DLD1 (cell line): ENCODE measurements around the gene RNF152.

Experiments
- in situ Hi-C: cut with HindIII; loops from 2 replicates; pipeline ENCODE4 v1.10.0; 2017; ENCODE audit warnings: low sequenced_read_pairs

Gene RNF152

DNA sequence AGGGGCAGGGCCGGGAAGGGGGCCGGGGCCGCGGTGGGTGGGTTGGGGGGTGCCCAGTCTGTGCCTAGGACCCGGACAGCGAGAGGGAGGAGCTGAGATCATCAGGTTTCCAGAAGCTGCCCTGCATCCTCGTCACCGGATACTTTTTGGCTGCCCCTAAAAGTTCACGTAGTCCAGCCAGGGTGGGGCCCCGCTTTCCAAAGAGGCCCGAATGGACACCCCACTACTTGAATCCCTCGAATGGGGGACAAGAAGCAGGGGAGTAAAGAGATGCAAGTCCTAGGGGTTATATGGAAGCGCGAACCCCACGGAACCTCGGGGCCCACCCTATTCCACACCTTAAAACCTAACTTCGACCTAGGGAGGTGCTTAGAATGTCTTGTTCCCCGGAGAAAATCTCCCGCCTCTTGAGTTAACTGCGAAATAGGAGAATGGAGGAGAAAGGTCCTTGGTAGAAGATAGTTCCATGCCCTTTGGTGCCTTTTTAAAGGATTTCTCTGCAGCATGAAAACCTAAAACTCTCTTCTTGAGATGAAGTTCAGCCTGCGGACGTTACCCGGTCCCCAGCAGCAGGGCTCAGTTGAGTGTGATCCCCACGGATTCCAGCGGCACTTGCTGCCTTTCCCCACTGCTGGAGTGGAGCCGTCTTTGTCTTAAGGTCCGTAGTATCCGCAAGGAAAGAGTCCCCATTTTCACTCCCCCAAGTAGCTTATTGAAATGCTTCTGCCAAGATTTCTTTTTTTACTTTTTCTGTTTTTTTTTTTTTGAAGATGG, 2.1 kb upstream of the RNF152 start:
- in situ Hi-C loops = no loop called here

- in situ Hi-C loops = no loop called here
These were observed 1.4 kb upstream of the RNF152 start for GRCh38 chr18:61893971-61894750.

- in situ Hi-C loops = no loop called here
These were observed 633 bp upstream of the RNF152 start for GRCh38 chr18:61893309-61893970.

GRCh38 chr18:61891894-61892293, 913 bp downstream of the RNF152 start:
- in situ Hi-C loops = no loop called here

- in situ Hi-C loops = no loop called here
These were observed 1.5 kb downstream of the RNF152 start for GRCh38 chr18:61891271-61891670.

DNA sequence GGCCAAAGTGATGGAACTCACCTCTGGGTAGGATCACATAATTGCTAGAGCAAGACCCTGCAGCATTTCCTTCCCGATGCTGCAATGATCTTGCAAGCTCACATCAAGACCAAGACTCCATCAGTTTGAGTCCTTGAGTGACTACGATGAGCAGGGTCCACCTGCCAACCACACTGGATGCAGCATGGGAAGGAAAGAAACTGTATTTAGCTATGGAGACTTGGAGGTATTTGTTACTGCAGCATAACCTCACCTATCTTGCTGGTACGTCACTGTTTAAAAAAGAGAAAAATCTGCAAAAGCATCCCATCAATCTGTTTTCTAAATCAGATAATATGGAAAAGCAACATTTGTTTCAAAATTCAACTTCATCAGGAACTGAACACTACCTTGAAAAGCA, 2.5 kb downstream of the RNF152 start:
- in situ Hi-C loops = no loop called here

DNA sequence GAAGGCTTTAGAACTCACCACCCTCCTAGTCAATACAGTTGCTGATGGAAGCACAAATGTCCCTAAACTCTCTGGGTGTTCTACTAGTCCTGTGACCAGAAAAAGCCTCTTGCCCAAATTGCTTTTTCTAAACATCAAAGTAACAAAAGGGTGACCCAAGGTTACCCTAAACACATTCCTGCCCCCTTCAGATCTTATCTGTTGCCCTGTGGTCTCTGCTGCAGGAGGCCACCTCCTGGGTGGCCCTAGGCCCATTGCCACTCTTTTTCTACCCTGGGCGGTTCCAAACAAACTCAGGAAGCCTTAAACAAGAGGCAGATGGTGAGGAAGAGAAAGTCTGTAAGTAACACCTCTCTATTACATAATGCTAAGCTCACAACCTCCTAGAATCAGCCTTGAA, 3.3 kb downstream of the RNF152 start:
- in situ Hi-C loops = no loop called here

- in situ Hi-C loops = no loop called here
These were observed 4.2 kb downstream of the RNF152 start for GRCh38 chr18:61888622-61889021.

DNA sequence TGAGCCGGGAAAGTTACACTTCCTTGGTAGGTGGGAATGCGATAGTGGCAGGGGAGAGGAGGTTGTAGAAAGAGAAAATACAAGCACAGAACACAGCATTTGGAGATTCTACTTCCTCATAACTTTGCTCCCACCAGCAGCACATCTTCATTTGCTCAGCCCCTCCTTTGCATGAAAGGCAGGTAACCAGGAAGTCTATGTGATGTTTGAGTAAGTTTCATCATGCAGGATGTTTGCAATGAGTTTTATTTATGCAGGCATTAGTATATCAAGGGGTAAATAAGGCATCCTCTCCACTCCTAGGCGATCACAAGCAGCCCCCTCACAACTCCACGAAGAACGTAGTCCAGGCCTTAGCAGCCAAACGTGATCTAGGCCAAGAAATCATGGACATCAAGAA, 5.0 kb downstream of the RNF152 start:
- in situ Hi-C loops = no loop called here

GRCh38 chr18:61883547-61883946, 9.3 kb downstream of the RNF152 start:
- in situ Hi-C loops = no loop called here

DNA sequence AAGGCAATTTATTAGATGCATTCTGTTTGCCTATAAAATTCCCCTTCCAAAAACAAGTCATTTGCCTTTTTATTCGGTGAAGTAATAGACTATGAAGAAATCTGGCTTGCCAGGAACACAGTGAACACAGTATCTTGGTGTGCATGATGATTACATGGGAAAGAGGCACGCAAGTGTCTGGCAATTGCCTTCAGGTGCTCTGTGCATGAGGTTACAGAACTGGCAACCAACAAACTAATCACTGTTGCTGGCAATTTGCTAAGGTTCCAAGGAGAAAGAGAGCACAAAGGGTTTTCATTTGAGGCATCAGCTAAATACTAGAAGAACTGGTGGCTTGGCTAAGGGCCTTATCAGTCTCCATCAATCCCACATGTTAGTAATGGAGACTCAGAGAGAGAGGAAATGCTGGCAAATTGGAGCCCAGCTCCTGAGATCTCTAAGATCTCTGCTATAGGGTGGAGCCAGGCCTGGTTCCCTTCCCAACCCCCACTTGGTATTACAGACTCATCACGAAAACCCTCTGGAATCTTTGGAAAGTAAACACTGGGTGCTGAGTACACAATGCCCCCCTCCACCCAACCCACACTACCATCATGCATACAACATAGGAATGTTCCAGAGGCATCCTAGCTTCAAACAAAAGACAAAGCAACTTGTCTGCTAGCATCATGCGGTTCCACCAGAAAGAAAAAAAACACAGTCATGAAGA, 10.4 kb downstream of the RNF152 start:
- in situ Hi-C loops = no loop called here

GRCh38 chr18:61876899-61877298, 15.9 kb downstream of the RNF152 start:
- in situ Hi-C loops = no loop called here

- in situ Hi-C loops = no loop called here
These were observed 22.7 kb downstream of the RNF152 start for GRCh38 chr18:61870151-61870550.

DNA sequence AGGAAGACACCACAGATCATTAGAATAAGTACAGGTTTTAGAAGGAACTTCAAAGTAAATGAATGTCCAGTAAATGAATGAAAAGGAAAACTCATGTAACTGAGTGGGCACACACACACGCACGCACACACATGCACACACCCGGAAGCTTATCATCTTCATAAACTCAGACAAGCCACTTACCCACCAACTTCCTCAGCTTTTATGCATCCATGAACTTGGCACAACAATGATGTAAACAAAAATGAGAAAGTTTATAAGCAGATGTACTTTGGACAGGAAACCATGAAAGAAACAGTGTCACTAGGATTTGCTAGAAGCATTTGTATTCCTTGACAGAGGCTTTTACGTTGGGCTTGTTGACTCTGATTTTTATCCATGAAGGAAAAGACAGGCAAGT, 23.2 kb downstream of the RNF152 start:
- in situ Hi-C loops = no loop called here

DNA sequence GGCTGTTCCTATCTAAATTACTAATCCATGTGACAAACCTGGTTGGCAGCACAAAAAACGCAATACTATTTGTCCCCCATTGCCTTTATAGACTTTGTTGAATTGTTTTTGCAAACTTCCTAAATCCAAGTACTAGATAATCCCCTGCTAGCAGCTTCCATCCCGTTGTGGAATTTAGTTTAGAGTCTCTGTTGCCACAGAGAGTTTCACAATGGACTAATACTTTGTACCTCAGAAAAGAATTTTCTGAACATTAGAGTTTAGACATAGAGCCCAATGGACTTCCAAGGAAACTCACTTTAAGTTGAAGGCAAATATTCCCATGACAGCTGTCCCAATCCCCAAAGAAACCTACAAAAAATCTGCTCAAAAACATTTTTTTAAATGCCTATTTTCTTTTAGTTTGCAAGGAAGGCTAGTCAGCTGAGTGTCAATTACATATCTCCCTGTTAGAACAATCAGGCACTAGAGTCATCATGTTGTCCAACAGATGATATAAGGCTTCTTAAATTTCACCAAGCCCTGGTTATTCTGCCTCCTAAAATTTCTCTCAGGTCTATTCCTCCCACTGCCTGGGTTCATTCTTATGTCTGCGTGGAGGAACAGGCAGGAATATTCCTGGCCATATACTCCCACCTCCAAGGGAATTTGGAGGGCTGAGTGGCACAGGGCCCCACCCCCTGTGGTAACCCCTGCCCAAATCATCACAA, 27.2 kb downstream of the RNF152 start:
- in situ Hi-C loops = no loop called here

DNA sequence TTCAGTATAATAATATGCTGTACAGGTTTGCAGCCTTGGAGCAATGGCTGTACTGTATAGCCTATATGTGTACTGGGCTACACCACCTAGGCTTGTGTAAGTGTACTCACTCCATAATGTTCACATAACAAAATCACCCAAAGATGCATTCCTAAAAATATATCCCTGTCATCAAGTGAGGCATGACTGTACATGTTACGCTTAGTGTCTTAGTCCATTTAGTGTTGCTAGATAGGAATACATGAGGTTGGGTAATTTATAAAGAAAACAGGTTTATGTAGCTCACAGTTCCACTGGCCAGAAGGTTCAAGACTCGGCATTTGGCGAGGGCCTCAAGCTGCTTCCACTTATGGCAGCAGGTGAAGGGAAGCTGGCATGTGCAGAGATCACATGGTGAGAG, 31.4 kb downstream of the RNF152 start:
- in situ Hi-C loops = no loop called here

DNA sequence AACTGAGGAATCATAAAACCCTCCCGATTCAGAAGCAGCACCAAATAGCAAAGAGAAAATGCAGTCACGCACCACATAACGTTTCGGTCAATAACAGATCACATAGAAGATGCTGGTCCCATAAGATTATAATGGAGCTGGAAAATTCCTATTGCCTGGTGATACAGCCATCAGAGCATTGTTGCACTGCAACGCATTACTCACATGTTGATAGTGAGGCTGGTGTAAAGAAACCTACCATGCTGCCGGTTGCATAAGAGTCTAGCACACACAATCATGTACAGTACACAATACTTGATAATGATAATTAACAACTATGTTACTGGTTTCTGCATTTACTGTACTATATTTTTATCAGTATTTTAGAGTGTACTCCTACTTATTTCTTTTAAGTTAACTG, 32.5 kb downstream of the RNF152 start:
- in situ Hi-C loops = no loop called here

- in situ Hi-C loops = no loop called here
These were observed 33.7 kb downstream of the RNF152 start for GRCh38 chr18:61859113-61859512.

DNA sequence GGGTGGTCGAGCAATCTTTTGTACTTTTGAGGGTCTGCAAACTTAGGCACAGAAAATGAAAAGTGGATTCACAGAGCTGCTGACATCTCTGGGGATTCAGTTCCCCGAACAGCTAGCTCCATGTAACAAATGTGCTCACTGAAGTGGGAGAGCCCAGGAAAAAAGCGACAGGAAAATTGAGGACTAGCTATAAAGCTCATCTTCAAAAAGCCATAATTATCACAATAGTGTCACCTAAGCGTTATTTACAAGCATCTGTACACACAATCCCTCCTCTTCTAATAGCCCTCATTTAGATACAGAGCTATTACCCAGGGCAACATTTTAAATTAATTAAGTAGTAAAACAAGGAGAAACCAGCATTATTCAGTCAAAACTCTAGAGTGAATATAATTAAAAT, 36.1 kb downstream of the RNF152 start:
- in situ Hi-C loops = no loop called here
